T-helper 2 cell treated with Interferon-gamma antibody and Interleukin-4, amounts not matched to agents 5 μg/mL and 100 μg/mL, for 36 hours (primary cell): ENCODE data around the gene EPN1.
"Not testable (repeated sequence)": the region's sequence is repeated elsewhere in the genome, so short reads cannot be mapped to it uniquely, and the experiment has no call there.

Source experiments
- DNase-seq: peaks from one replicate; pipeline ENCODE4 v3.0.0; 2021; ENCODE audit warnings: low spot score
- H3K27ac Mint-ChIP-seq: one replicate; pipeline ENCODE4 v1.8.0; 2021; ENCODE audit warnings: mild to moderate bottlenecking, mixed read lengths
- H3K27me3 Mint-ChIP-seq: one replicate; pipeline ENCODE4 v1.8.0; 2021; ENCODE audit warnings: low read depth, mixed read lengths
- H3K36me3 Mint-ChIP-seq: one replicate; pipeline ENCODE4 v1.8.0; 2021; ENCODE audit warnings: low read depth, mixed read lengths
- H3K4me1 Mint-ChIP-seq: one replicate; pipeline ENCODE4 v1.8.0; 2021; ENCODE audit warnings: low read depth, mixed read lengths
- H3K4me3 Mint-ChIP-seq: one replicate; pipeline ENCODE4 v1.8.0; 2022; ENCODE audit warnings: mild to moderate bottlenecking, moderate library complexity, mixed read lengths
- H3K9me3 Mint-ChIP-seq: one replicate; pipeline ENCODE4 v1.8.0; 2021; ENCODE audit warnings: mixed read lengths

EPN1 gene

DNA sequence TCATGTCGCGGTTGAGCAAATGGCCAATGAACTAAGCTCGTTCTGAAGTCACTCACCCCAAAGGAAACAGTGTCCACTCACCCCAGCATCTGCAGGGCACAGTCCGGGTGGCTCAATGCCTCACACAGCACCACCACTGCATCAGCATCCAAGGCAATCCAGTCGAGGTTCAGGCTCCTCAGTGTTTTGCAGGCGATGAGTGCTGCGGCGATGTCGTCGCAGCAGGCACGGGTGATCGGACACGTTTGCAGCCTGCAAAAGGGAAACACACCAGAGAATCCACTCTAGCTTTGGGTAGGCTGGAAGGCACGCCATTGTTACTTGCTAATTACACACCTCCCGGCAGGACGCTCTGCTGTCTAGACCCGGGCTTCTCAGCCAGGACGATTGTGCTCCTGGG, 36.7 kb downstream of the EPN1 start:
- no peak for DNase-seq
- Mint-ChIP-seq H3K27me3 (no peaks in the 10 kb centered on the region), H3K27ac (no peak overlapping the region), H3K9me3 (peaks cover 10% of the 10 kb centered on the region), H3K36me3 (peaks cover 3% of the 10 kb centered on the region), H3K4me1 (no peaks in the 10 kb centered on the region), H3K4me3 (no peak overlapping the region)

GRCh38 chr19:55712804-55713631, 38.0 kb downstream of the EPN1 start:
- no peaks in the 10 kb centered on the region for H3K4me1 Mint-ChIP-seq
- H3K27ac Mint-ChIP-seq, result no peak overlapping the region
- DNase-seq, result no peak
- peaks cover 10% of the 10 kb centered on the region for H3K9me3 Mint-ChIP-seq
- no peaks in the 10 kb centered on the region for H3K27me3 Mint-ChIP-seq
- H3K4me3 Mint-ChIP-seq, result no peak overlapping the region
- H3K36me3 Mint-ChIP-seq, result peaks cover 3% of the 10 kb centered on the region

DNA sequence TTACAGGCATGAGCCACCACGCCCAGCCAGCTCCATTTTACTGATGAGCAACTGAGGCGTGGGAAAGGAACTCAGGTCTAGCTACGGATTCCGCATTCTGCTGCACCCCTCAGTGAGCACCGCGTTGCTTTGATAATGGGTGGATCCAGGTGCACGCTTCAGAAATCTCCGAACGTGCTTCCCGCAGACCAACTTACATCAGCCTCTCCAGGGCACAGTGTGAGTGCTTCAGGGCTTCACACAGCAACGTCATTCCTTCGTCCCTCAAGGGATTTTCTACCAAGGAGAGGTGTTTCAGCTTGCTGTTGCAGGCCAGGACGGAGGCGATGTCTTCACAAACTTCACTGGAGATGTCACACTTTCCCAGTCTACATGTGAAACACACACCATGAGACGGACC, 41.5 kb downstream of the EPN1 start:
- H3K4me3 Mint-ChIP-seq, result no peak overlapping the region
- H3K36me3 Mint-ChIP-seq, result peaks cover 3% of the 10 kb centered on the region
- DNase-seq, result no peak
- no peaks in the 10 kb centered on the region for H3K27me3 Mint-ChIP-seq
- no peaks in the 10 kb centered on the region for H3K4me1 Mint-ChIP-seq
- H3K27ac Mint-ChIP-seq, result no peak overlapping the region
- H3K9me3 Mint-ChIP-seq, result peaks cover 25% of the 10 kb centered on the region

DNA sequence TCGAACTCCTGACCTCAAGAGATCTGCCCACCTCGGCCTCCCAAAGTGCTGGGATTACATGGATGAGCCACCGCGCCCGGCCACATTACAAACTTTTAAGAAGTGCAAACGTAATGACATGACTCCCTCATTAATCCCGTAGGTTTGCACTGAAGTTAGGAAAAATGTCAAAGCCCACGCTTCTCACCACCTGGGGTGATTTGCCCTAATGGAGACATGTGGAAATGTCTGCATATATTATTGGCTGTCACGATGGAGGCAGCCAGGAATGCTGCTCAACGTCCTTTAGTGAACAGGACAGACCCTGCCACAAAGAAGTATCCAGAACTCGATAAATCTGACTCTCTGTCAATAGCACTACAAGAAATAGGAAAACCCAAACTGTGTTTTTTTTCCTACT, 42.2 kb downstream of the EPN1 start:
- Mint-ChIP-seq H3K4me3 (no peak overlapping the region), H3K27ac (no peak overlapping the region), H3K9me3 (peaks cover 29% of the 10 kb centered on the region), H3K27me3 (no peaks in the 10 kb centered on the region), H3K4me1 (no peaks in the 10 kb centered on the region), H3K36me3 (peaks cover 3% of the 10 kb centered on the region)
- no peak for DNase-seq

GRCh38 chr19:55717879-55718711, 43.1 kb downstream of the EPN1 start:
- H3K27me3 Mint-ChIP-seq, H3K27ac Mint-ChIP-seq: not testable (repeated sequence)

DNA sequence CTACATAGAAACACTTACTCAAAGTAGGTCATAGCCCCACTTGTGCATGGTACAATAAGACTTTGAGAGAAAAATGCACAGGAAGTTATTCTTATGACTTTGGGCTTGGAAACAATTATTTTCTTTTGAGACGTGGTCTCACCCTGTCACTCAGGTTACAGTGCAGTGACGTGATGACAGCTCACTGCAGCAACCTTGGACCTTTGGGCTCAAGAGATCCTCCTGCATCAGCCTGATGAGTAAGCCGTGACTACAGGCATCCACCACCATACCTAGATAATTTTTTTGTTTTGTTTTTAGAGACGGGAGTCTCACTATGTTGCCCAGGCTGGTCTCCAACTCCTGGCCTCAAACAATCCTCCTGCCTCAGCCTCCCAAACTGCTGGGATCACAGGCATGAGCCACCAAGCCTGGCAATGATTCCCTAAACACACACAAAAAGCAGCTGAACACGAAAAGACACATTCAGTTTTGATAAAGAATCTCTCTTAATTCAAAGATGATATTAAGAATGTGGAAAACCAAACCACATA, 45.3 kb downstream of the EPN1 start:
- no peaks in the 10 kb centered on the region for H3K27me3 Mint-ChIP-seq
- no peaks in the 10 kb centered on the region for H3K36me3 Mint-ChIP-seq

More at GRCh38 chr19:55717879-55718711, 43.1 kb downstream of the EPN1 start:
- H3K4me3 Mint-ChIP-seq, DNase-seq, H3K36me3 Mint-ChIP-seq, H3K4me1 Mint-ChIP-seq: not testable (repeated sequence)
- peaks cover 26% of the 10 kb centered on the region for H3K9me3 Mint-ChIP-seq

DNA sequence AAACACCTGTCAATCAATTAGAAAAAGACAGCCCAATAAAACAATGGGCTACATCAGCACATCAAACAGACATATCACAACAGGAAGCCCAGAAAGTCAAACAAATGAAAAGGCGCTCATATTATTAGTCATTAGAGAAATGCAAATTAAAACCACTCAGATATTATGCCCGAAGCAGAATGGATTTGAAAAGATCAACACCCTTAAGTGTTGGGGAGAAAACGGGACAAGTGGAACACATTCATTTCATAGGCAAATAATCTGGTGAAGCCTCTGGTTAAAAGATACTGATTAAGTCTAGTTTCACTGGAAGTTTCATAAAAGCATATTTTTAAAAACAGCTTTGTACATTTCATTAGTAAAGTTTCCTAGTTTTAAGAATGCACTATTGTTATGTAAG, 45.8 kb downstream of the EPN1 start:
- Mint-ChIP-seq H3K27me3 (no peaks in the 10 kb centered on the region), H3K36me3 (no peaks in the 10 kb centered on the region), H3K27ac (no peak overlapping the region), H3K4me3 (no peak overlapping the region), H3K4me1 (no peaks in the 10 kb centered on the region), H3K9me3 (peaks cover 25% of the 10 kb centered on the region)
- DNase-seq, result no peak

More for the DNA sequence above, 45.3 kb downstream of the EPN1 start:
- Mint-ChIP-seq H3K4me1 (no peaks in the 10 kb centered on the region), H3K4me3 (no peak overlapping the region), H3K27ac (no peak overlapping the region), H3K9me3 (peaks cover 25% of the 10 kb centered on the region)
- DNase-seq, result no peak

DNA sequence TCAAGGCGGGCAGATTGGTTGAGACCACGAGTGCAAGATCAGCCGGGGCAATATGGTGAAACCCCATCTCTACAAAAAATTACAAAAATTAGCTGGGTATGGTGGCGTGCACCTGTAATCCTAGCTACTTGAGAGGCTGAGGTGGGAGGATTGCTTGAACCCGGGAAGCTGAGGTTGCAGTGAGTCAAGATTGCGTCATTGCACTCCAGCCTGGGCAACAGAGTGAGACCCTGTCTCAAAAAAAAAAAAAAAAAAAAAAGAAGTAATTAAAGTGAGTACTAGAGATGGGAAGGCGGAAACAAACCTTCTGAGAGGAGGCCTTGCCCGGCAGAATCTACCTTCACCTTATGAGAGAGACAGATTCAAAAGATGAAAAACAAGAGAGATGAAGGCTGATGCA, 48.5 kb downstream of the EPN1 start:
- no peaks in the 10 kb centered on the region for H3K36me3 Mint-ChIP-seq
- no peak for DNase-seq
- no peak overlapping the region for H3K27ac Mint-ChIP-seq
- H3K27me3 Mint-ChIP-seq, result no peaks in the 10 kb centered on the region
- no peak overlapping the region for H3K4me3 Mint-ChIP-seq
- H3K4me1 Mint-ChIP-seq, result no peaks in the 10 kb centered on the region
- H3K9me3 Mint-ChIP-seq, result peaks cover 25% of the 10 kb centered on the region

GRCh38 chr19:55730378-55730777, 55.4 kb downstream of the EPN1 start:
- peaks cover 11% of the 10 kb centered on the region for H3K9me3 Mint-ChIP-seq
- H3K4me1 Mint-ChIP-seq, H3K36me3 Mint-ChIP-seq, DNase-seq, H3K27me3 Mint-ChIP-seq, H3K4me3 Mint-ChIP-seq, H3K27ac Mint-ChIP-seq: not testable (repeated sequence)

GRCh38 chr19:55738302-55738701, 63.3 kb downstream of the EPN1 start, which contains the start of gene NLRP9:
TSS of gene NLRP9 (minus strand) at chr19:55738402. CDS start at chr19:55738374, 28 bp downstream.
- peaks cover 4% of the 10 kb centered on the region for H3K9me3 Mint-ChIP-seq
- H3K4me1 Mint-ChIP-seq, result no peaks in the 10 kb centered on the region
- no peaks in the 10 kb centered on the region for H3K27me3 Mint-ChIP-seq
- no peaks in the 10 kb centered on the region for H3K36me3 Mint-ChIP-seq
- no peak for DNase-seq
- no peak within 1 kb of the TSS for H3K27ac Mint-ChIP-seq
- no peak within 1 kb of the TSS for H3K4me3 Mint-ChIP-seq

- H3K36me3 Mint-ChIP-seq, result no peaks in the 10 kb centered on the region
Measured at GRCh38 chr19:55750715-55751114, 75.7 kb downstream of the EPN1 start.

GRCh38 chr19:55753401-55753800, 78.4 kb downstream of the EPN1 start:
- Mint-ChIP-seq H3K36me3 (no peaks in the 10 kb centered on the region), H3K4me3 (no peak overlapping the region), H3K9me3 (peaks cover 6% of the 10 kb centered on the region), H3K27ac (no peak overlapping the region), H3K4me1 (no peaks in the 10 kb centered on the region), H3K27me3 (no peaks in the 10 kb centered on the region)
- no peak for DNase-seq

More at GRCh38 chr19:55750715-55751114, 75.7 kb downstream of the EPN1 start:
- no peaks in the 10 kb centered on the region for H3K4me1 Mint-ChIP-seq
- no peaks in the 10 kb centered on the region for H3K9me3 Mint-ChIP-seq
- no peak for DNase-seq
- no peak overlapping the region for H3K4me3 Mint-ChIP-seq
- no peak overlapping the region for H3K27ac Mint-ChIP-seq
- H3K27me3 Mint-ChIP-seq, result no peaks in the 10 kb centered on the region

DNA sequence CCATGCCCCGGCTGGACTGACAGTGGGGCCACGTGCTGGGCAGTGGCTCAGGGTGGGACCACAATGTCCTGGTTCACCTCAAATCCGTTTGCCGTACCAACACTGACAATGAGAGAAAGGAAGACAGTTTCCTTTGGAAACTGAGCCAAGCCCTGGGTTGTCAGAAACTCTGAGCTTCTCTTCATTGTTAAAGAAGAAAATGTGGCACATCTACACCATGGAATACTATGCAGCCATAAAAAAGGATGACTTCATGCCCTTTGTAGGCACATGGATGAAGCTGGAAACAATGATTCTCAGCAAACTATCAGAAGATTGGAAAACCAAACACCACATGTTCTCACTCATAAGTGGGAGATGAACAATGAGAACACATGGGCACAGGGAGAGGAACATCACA, 81.8 kb downstream of the EPN1 start:
- H3K9me3 Mint-ChIP-seq, DNase-seq, H3K4me1 Mint-ChIP-seq, H3K4me3 Mint-ChIP-seq, H3K27ac Mint-ChIP-seq, H3K36me3 Mint-ChIP-seq, H3K27me3 Mint-ChIP-seq: not testable (repeated sequence)

- not testable (repeated sequence) for H3K9me3 Mint-ChIP-seq, H3K4me1 Mint-ChIP-seq, H3K36me3 Mint-ChIP-seq, H3K27me3 Mint-ChIP-seq, H3K27ac Mint-ChIP-seq, H3K4me3 Mint-ChIP-seq, DNase-seq
Measured at GRCh38 chr19:55758797-55759196, 83.8 kb downstream of the EPN1 start, which contains the start of gene RFPL4A. TSS of gene RFPL4A (plus strand) at chr19:55759097. CDS start at chr19:55761801, 2,704 bp downstream.
